Panc1 (cell line): ENCODE measurements around the gene ST8SIA6. TPM values are rescaled to one million over a fixed set of nuclear protein-coding genes. Genes with fewer than 3 reads are reported as not detected.

Source experiments
- ATAC-seq: fragments of 200-7000 bp; cut with Tn5 transposase; 2 replicates; pipeline ENCODE4 v1.9.1; 2020; ENCODE audit warnings: mild to moderate bottlenecking, moderate library complexity
- BruUV-seq: library from RNA; stranded (reverse); fragments of 400-500 nt; replicated peaks from 2 replicates; lab custom pipeline; 2021; lab: Mats Ljungman, UMichigan
- CTCF ChIA-PET: fragments of 300-600 bp; sonication (Branson Sonifier 250); formaldehyde crosslinking; loops from one replicate; lab custom pipeline; 2022; ENCODE audit warnings: antibody characterized with exemption; lab: Charles Lee
- POLR2A ChIA-PET: fragments of 300-600 bp; sonication (Branson Sonifier 250); formaldehyde crosslinking; loops from one replicate; lab custom pipeline; 2022; ENCODE audit warnings: antibody characterized with exemption; lab: Charles Lee
- DNase-seq: peaks from one replicate; pipeline ENCODE4 v3.0.0-alpha.2; 2010; ENCODE audit warnings: low read depth, low spot score
- H3K27ac ChIP-seq: 2 replicates; pipeline ENCODE4 v1.5.1; 2011; ENCODE audit warnings: mild to moderate bottlenecking, low read length, inconsistent platforms
- H3K27me3 ChIP-seq: fragments of 200-500 bp; sonication (Bioruptor generic); 2 replicates; pipeline ENCODE4 v1.6.0; 2014; ENCODE audit warnings: low read length, inconsistent platforms; ENCODE audit not compliant: control insufficient read depth, insufficient read depth
- H3K36me3 ChIP-seq: fragments of 200-500 bp; sonication (Bioruptor generic); 2 replicates; pipeline ENCODE4 v1.5.1; 2014; ENCODE audit warnings: inconsistent platforms, mild to moderate bottlenecking, low read length, moderate library complexity; ENCODE audit not compliant: control insufficient read depth, insufficient read depth
- H3K4me1 ChIP-seq: 2 replicates; pipeline ENCODE4 v1.5.1; 2011; ENCODE audit warnings: inconsistent platforms, mild to moderate bottlenecking, low read length, moderate library complexity; ENCODE audit not compliant: control insufficient read depth, insufficient read depth
- H3K4me3 ChIP-seq, 2 experiments: 2 replicates each; pipeline ENCODE4 v1.5.1; 2011 to 2012; ENCODE audit warnings: low read depth in 2 of 2, low read length in 2 of 2, mild to moderate bottlenecking in 2 of 2, inconsistent platforms in 1 of 2, moderate library complexity in 1 of 2
- H3K9me3 ChIP-seq: fragments of 200-500 bp; sonication (Bioruptor generic); 2 replicates; pipeline ENCODE4 v1.5.1; 2014; ENCODE audit warnings: low read depth, mild to moderate bottlenecking, inconsistent platforms, low read length, moderate library complexity; ENCODE audit not compliant: control insufficient read depth, insufficient read depth
- CTCF ChIP-seq: fragments of 450-650 bp; IDR thresholded peaks from 2 replicates; pipeline ENCODE4 v1.5.1; 2017; ENCODE audit warnings: mild to moderate bottlenecking
- POLR2AphosphoS5 ChIP-seq: IDR thresholded peaks from 2 replicates; pipeline ENCODE4 v1.6.1; 2012; ENCODE audit warnings: mild to moderate bottlenecking, low read depth, low read length, moderate library complexity
- REST ChIP-seq, 2 experiments: IDR thresholded peaks; 2 replicates each; pipeline ENCODE4 v1.6.1; 2011 to 2012; ENCODE audit warnings: low read depth in 2 of 2, control low read depth in 1 of 2, low read length in 1 of 2, mild to moderate bottlenecking in 1 of 2, moderate library complexity in 1 of 2; ENCODE audit not compliant: insufficient read depth in 1 of 2
- SIN3A ChIP-seq: IDR thresholded peaks from 2 replicates; pipeline ENCODE4 v1.6.1; 2012; ENCODE audit warnings: low read depth, mild to moderate bottlenecking, low read length, moderate library complexity, borderline replicate concordance; ENCODE audit not compliant: insufficient read depth
- TCF7L2 ChIP-seq: IDR thresholded peaks from 2 replicates; pipeline ENCODE4 v1.6.1; 2011; ENCODE audit warnings: mild to moderate bottlenecking, low read depth, low read length, inconsistent platforms
- in situ Hi-C: cut with HindIII; loops from 2 replicates; pipeline ENCODE4 v1.10.0; 2016; ENCODE audit warnings: low sequenced_read_pairs, low pct_unique_long_range_greater_than_20kb
- intact Hi-C: fragments of 100-400 bp; cut with micrococcal nuclease; formaldehyde crosslinking; loops from one replicate; pipeline ENCODE4 v1.10.0; 2022; ENCODE audit not compliant: unreplicated experiment
- total RNA-seq: library from RNA; stranded (reverse); gene quantifications from one replicate; pipeline ENCODE4 v1.2.1, GENCODE V29; 2021; ENCODE audit not compliant: unreplicated experiment

ST8SIA6 gene
- total RNA-seq, 1 experiment from 2014 or later: 0.82 TPM

DNA sequence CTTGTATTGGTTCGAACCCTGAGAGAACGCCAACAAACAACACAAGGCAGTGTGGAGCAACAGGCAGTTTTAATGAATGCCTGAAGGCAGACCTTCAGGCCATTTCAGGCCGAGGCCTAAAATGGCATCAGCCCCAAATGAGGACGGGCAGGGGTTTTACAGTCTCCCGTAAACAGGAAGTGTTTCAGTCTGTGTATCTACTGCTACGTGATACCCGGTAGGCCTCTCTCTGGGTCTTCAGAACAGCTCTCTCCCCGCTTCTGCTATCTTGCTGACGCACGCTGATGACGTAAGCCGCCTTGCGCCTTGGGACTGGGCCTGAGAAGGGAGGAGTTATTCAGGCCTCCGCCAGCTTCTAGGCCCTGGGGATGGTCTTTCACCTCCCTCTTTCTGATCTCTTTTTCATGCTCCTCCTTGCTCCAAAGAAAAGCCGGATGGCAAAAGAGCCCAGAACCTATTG lies 67.7 kb downstream of the ST8SIA6 start:
- POLR2A ChIA-PET: no interaction called here
- Histone ChIP-seq H3K9me3 (no peaks in the 10 kb centered on the region), H3K4me3 (no peak overlapping the region), H3K27me3 (no peaks in the 10 kb centered on the region), H3K36me3 (no peaks in the 10 kb centered on the region), H3K27ac (no peak overlapping the region), H3K4me1 (no peaks in the 10 kb centered on the region)
- ATAC-seq: no peak
- CTCF ChIA-PET: interaction anchor here (0.7 kb wide), 1 partner anchor 12 kb away, joined by 4 read pairs; no protein-coding TSS in a partner anchor
- in situ Hi-C loops (no loop called here), intact Hi-C loops (no loop called here)
- DNase-seq: no peak
- TF ChIP-seq REST (IDR thresholded peaks at IDR 0.05; ENCODE audit: insufficient read depth in 1 of 2, low read depth in 2 of 2, low read length in 1 of 2): no peak
- TF ChIP-seq CTCF: no peak
- TF ChIP-seq POLR2AphosphoS5: no peak
- TF ChIP-seq TCF7L2: no peak
- TF ChIP-seq SIN3A: no peak
- no TSS peak for BruUV-seq

DNA sequence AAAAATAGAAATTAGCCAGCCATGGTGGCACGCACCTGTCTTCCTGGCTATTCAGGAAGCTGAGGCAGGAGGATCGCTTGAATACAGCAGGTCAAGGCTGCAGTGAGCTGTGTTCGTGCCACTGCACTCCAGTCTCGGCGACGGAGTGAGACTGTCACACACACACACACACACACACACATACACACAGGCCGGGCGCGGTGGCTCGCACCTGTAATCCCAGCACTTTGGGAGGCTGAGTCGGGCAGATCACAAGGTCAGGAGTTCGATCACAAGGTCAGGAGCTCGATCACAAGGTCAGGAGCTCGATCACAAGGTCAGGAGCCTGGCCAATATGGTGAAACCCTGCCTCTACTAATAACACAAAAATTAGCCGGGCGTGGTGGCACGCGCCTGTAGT lies 68.4 kb downstream of the ST8SIA6 start:
- no peak for DNase-seq
- POLR2A ChIA-PET: interaction anchor here (0.7 kb wide), 1 partner anchor 66 kb away, joined by 3 read pairs; no protein-coding TSS in a partner anchor
- ATAC-seq: no peak
- intact Hi-C loops: no loop called here
- TF ChIP-seq POLR2AphosphoS5 (no peak), SIN3A (no peak), REST (IDR thresholded peaks at IDR 0.05; ENCODE audit: insufficient read depth in 1 of 2, low read depth in 2 of 2, low read length in 1 of 2) (no peak), CTCF (no peak), TCF7L2 (no peak)
- Histone ChIP-seq H3K36me3 (no peaks in the 10 kb centered on the region), H3K27ac (no peak overlapping the region), H3K9me3 (no peaks in the 10 kb centered on the region), H3K27me3 (no peaks in the 10 kb centered on the region), H3K4me1 (no peaks in the 10 kb centered on the region), H3K4me3 (no peak overlapping the region)
- in situ Hi-C loops: no loop called here
- BruUV-seq: no TSS peak
- CTCF ChIA-PET: interaction anchor here (0.7 kb wide), 1 partner anchor 12 kb away, joined by 4 read pairs; no protein-coding TSS in a partner anchor
